Astrocyte (in vitro differentiated cells and primary cell): ENCODE results near the gene NR2C2.

ENCODE experiments used
- CTCF ChIP-seq: IDR thresholded peaks from 2 replicates; pipeline ENCODE4 v1.5.1; 2011; ENCODE audit warnings: low read depth, mild to moderate bottlenecking, inconsistent platforms, low read length, moderate library complexity; ENCODE audit not compliant: insufficient read depth
- EZH2 ChIP-seq: IDR thresholded peaks from 2 replicates; pipeline ENCODE4 v1.6.1; 2012; ENCODE audit warnings: mild to moderate bottlenecking, low read length, inconsistent platforms; ENCODE audit not compliant: insufficient read depth

GRCh38 chr3:15042936-15043335 lies 95.6 kb downstream of the NR2C2 start:
- TF ChIP-seq CTCF (no peak), EZH2 (no peak)
